ENCODE results near the gene MED23.

Gene MED23

GRCh38 chr6:131636880-131637792 lies 9.1 kb upstream of the MED23 start, which contains the start of gene ENPP3:
Gene ENPP3, plus strand, starts transcription at chr6:131637302. Its CDS starts 83 bp downstream, at chr6:131637385.
- Histone ChIP-seq H3K27me3 (ENCODE audit: insufficient read depth, poor library complexity, severe bottlenecking) (no peaks in the 10 kb centered on the region), H3K4me3 (replicated peaks; ENCODE audit: insufficient read depth, low read length) (no peak within 1 kb of the TSS), H3K27ac (replicated peaks) (no peak within 1 kb of the TSS)
- TF ChIP-seq POLR2AphosphoS5 (IDR thresholded peaks at IDR 0.05; ENCODE audit: low read depth), result no peak
- no peak for DNase-seq (ENCODE audit: low read depth in 1 of 2, low spot score in 1 of 2)

- DNase-seq (ENCODE audit: low read depth in 1 of 2, low spot score in 1 of 2), result no peak
- no peak overlapping the region for H3K4me3 ChIP-seq (replicated peaks; ENCODE audit: insufficient read depth, low read length)
- no peak for TF ChIP-seq CTCF (IDR thresholded peaks at IDR 0.05; ENCODE audit: insufficient read depth, low read length)
- no peak for TF ChIP-seq REST (IDR thresholded peaks at IDR 0.05; ENCODE audit: insufficient replicate concordance, low read depth)
- no peak for TF ChIP-seq GABPA (IDR thresholded peaks at IDR 0.05; ENCODE audit: low read depth)
- TF ChIP-seq SPI1 (IDR thresholded peaks at IDR 0.05; ENCODE audit: borderline replicate concordance, low read depth), result no peak
- TF ChIP-seq POLR2AphosphoS5 (IDR thresholded peaks at IDR 0.05; ENCODE audit: low read depth), result no peak
- H3K27ac ChIP-seq (replicated peaks), result no peak overlapping the region
- no peaks in the 10 kb centered on the region for H3K27me3 ChIP-seq (ENCODE audit: insufficient read depth, poor library complexity, severe bottlenecking)
These were observed 7.6 kb upstream of the MED23 start for GRCh38 chr6:131635384-131636340.

GRCh38 chr6:131631625-131632289 lies 3.7 kb upstream of the MED23 start:
- Histone ChIP-seq H3K27me3 (ENCODE audit: insufficient read depth, poor library complexity, severe bottlenecking) (no peaks in the 10 kb centered on the region), H3K4me3 (replicated peaks; ENCODE audit: insufficient read depth, low read length) (no peak overlapping the region), H3K27ac (replicated peaks) (no peak overlapping the region)
- TF ChIP-seq POLR2AphosphoS5 (IDR thresholded peaks at IDR 0.05; ENCODE audit: low read depth) (no peak), REST (IDR thresholded peaks at IDR 0.05; ENCODE audit: insufficient replicate concordance, low read depth) (no peak), GABPA (IDR thresholded peaks at IDR 0.05; ENCODE audit: low read depth) (no peak), CTCF (IDR thresholded peaks at IDR 0.05; ENCODE audit: insufficient read depth, low read length) (no peak), SPI1 (IDR thresholded peaks at IDR 0.05; ENCODE audit: borderline replicate concordance, low read depth) (no peak)
- DNase-seq (ENCODE audit: low read depth in 1 of 2, low spot score in 1 of 2), result no peak

Data from HL-60 (cell line).